Uterus (tissue), 4 donors: ENCODE measurements around the gene TRMU. TPM values are rescaled to one million over a fixed set of nuclear protein-coding genes. Genes with fewer than 3 reads are reported as not detected.

Experiments used
- DNase-seq, 2 donors: peaks; one replicate each; pipeline ENCODE4 v3.0.0-alpha.2; 2019 to 2020
- H3K27ac ChIP-seq, 2 donors: fragments of 200-600 bp; sonication (generic); 1 replicate in 1 of 2; 2 replicates in 1 of 2; pipeline ENCODE4 v1.5.1; 2016 to 2018
- H3K27me3 ChIP-seq, 2 donors: fragments of 200-600 bp; sonication (generic); one replicate each; pipeline ENCODE4 v1.5.1; 2018 to 2019; ENCODE audit warnings: control low read depth in 1 of 2
- H3K36me3 ChIP-seq, 2 donors: fragments of 200-600 bp; sonication (generic); one replicate each; pipeline ENCODE4 v1.5.1; 2019; ENCODE audit warnings: control low read depth in 1 of 2
- H3K4me1 ChIP-seq, 2 donors: fragments of 200-600 bp; sonication (generic); one replicate each; pipeline ENCODE4 v1.5.1; 2018 to 2019; ENCODE audit warnings: control low read depth in 1 of 2
- H3K4me3 ChIP-seq, 2 donors: fragments of 200-600 bp; sonication (generic); 1 replicate in 1 of 2; 2 replicates in 1 of 2; pipeline ENCODE4 v1.5.1; 2018 to 2019; ENCODE audit warnings: mild to moderate bottlenecking in 1 of 2
- H3K9me3 ChIP-seq, 2 donors: fragments of 200-600 bp; sonication (generic); one replicate each; pipeline ENCODE4 v1.5.1; 2019; ENCODE audit warnings: control low read depth in 1 of 2
- POLR2A ChIP-seq, 2 donors: fragments of 450-650 bp; IDR thresholded peaks; one replicate each; pipeline ENCODE4 v1.6.1; 2016; ENCODE audit warnings: antibody characterized with exemption in 2 of 2, mild to moderate bottlenecking in 1 of 2, moderate library complexity in 1 of 2
- intact Hi-C: fragments of 100-400 bp; cut with DNase I; formaldehyde crosslinking; loops from one replicate; pipeline ENCODE4 v1.15.1; 2023; ENCODE audit warnings: low total_unique reads
- total RNA-seq, 4 donors: library from RNA; depleted of rRNA in 3 of 4; stranded (reverse); fragments of >200 nt in 3 of 4; gene quantifications; one replicate each; pipeline versions ENCODE4 v1.1.0 to v1.2.4, GENCODE V29; 2014 to 2023
- TF ChIP-seq, protein P1 (sequence below), 4 experiments: fragments of 200-600 bp in 2 of 4; fragments of 450-650 bp in 2 of 4; sonication (generic) in 2 of 4; IDR thresholded peaks; one replicate each; pipeline ENCODE4 v1.5.1; 2016 to 2019; ENCODE audit warnings: antibody characterized with exemption in 4 of 4, mild to moderate bottlenecking in 2 of 4, moderate library complexity in 1 of 4
- donor health status: DM: yes; HTN: yes; CAD: no.

Gene TRMU
- total RNA-seq, 4 donors from 2014 or later = 14.1 to 52.5 (median 31.2) TPM

DNA sequence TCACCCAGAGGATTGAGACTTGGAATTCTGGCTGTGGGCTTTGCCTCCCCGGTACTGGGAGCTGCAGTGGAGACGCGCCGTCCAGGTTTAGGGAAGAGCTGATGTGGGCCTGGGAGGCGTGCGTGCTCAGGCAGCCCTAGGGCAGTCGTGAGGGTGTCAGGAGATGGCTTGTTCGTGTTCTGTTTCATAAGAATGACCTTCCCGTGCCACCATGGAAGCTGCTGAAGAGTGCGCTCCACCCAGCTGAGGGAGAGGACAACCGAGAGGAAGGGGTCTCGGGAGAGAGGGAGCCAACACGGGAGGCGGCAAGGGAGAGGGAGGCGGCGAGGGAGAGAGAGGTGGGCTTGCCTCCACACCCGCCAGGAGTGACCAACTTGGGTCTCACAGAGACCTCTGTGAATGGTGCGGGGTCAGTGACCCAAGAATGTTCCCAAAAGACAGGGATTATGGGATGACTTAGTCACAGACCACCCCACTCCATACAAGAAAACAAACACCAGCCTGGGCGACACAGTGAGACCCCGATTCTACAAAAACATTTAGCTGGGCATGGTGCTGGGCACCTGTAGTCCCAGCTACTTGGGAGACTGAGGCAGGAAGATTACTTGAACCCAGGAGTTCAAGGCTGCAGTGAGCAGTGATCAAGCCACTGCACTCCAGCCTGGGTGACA lies 14.7 kb upstream of the TRMU start:
- no peaks in the 10 kb centered on the region for H3K36me3 ChIP-seq
- TF ChIP-seq POLR2A (IDR thresholded peaks at IDR 0.05) = no peak
- H3K27ac ChIP-seq = no peak overlapping the region
- intact Hi-C loops = loop anchor here (10.0 kb wide), 1 partner anchor 326 kb away; no protein-coding TSS in a partner anchor
- H3K4me1 ChIP-seq = no peaks in the 10 kb centered on the region
- no peak for DNase-seq
- no peaks in the 10 kb centered on the region for H3K27me3 ChIP-seq
- H3K9me3 ChIP-seq = no peaks in the 10 kb centered on the region
- H3K4me3 ChIP-seq = no peak overlapping the region

- Histone ChIP-seq H3K36me3 (no peaks in the 10 kb centered on the region), H3K4me1 (no peaks in the 10 kb centered on the region), H3K27ac (no peak overlapping the region), H3K4me3 (no peak overlapping the region), H3K9me3 (no peaks in the 10 kb centered on the region), H3K27me3 (no peaks in the 10 kb centered on the region)
- no peak for DNase-seq
- TF ChIP-seq, protein P1, sequence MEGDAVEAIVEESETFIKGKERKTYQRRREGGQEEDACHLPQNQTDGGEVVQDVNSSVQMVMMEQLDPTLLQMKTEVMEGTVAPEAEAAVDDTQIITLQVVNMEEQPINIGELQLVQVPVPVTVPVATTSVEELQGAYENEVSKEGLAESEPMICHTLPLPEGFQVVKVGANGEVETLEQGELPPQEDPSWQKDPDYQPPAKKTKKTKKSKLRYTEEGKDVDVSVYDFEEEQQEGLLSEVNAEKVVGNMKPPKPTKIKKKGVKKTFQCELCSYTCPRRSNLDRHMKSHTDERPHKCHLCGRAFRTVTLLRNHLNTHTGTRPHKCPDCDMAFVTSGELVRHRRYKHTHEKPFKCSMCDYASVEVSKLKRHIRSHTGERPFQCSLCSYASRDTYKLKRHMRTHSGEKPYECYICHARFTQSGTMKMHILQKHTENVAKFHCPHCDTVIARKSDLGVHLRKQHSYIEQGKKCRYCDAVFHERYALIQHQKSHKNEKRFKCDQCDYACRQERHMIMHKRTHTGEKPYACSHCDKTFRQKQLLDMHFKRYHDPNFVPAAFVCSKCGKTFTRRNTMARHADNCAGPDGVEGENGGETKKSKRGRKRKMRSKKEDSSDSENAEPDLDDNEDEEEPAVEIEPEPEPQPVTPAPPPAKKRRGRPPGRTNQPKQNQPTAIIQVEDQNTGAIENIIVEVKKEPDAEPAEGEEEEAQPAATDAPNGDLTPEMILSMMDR (IDR thresholded peaks at IDR 0.05) = no peak
- no peak for TF ChIP-seq POLR2A (IDR thresholded peaks at IDR 0.05)
- intact Hi-C loops = loop anchor here (10.0 kb wide), 1 partner anchor 328 kb away; no protein-coding TSS in a partner anchor
Measured at GRCh38 chr22:46322711-46323110, 12.8 kb upstream of the TRMU start.

DNA sequence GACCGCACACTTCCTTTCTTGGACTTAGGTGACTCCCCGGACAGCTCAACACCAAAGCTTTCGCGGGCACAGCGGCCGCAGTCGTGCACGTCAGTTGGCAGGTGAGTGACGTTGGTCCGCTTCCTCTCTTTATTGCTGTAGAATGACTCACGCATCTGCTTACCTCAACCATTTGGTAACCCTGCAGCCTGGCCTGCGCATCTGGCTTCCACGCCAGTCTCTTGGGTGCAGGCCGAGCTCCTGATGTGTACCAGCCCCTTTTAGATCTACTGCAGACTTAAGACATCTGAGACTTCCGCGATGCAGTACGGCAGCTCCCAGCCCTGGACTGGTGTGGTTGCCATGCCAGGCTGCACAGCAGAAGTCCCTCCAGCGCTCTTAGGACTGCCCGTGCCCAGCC lies 12.4 kb upstream of the TRMU start:
- Histone ChIP-seq H3K36me3 (no peaks in the 10 kb centered on the region), H3K9me3 (no peaks in the 10 kb centered on the region), H3K4me1 (no peaks in the 10 kb centered on the region), H3K27ac (no peak overlapping the region), H3K27me3 (no peaks in the 10 kb centered on the region), H3K4me3 (no peak overlapping the region)
- intact Hi-C loops = loop anchor here (10.0 kb wide), 1 partner anchor 328 kb away; no protein-coding TSS in a partner anchor
- TF ChIP-seq POLR2A (IDR thresholded peaks at IDR 0.05) = no peak
- TF ChIP-seq, protein P1 (IDR thresholded peaks at IDR 0.05) = no peak
- no peak for DNase-seq

DNA sequence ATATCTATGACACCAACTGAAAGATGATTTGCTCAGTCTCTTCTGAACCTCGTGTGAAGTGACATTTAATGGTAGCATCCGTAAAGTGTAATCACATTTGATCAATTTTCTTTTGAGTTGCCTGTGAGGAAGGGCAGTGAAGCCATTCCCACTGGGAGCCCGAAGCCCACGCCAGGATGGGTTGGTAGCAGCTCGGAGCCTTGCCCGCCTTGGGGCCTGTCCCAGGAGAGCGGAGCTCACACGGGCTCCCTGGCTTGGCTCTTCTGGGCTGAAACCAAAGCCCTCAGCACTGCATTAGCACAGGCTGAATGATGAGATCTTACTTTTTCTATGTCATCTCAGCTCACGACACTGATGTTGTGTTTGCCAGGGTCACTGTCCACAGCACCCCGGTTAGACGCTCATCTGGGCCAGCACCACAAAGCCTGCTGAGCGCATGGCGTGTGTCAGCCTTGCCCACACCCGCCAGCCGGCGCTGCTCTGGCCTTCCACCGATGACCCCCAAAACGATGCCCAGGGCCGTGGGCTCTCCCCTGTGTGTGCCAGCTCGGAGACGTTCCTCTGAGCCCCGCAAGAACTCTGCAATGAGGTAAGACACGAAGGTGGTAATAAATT lies 9.3 kb upstream of the TRMU start:
- no peak overlapping the region for H3K27ac ChIP-seq
- H3K36me3 ChIP-seq = no peaks in the 10 kb centered on the region
- intact Hi-C loops = loop anchor here (10.0 kb wide), 1 partner anchor 331 kb away; no protein-coding TSS in a partner anchor
- H3K4me1 ChIP-seq = no peaks in the 10 kb centered on the region
- no peaks in the 10 kb centered on the region for H3K27me3 ChIP-seq
- no peak overlapping the region for H3K4me3 ChIP-seq
- no peaks in the 10 kb centered on the region for H3K9me3 ChIP-seq
- no peak for DNase-seq
- TF ChIP-seq, protein P1 (IDR thresholded peaks at IDR 0.05) = no peak
- TF ChIP-seq POLR2A (IDR thresholded peaks at IDR 0.05) = no peak

- no peaks in the 10 kb centered on the region for H3K9me3 ChIP-seq
- no peaks in the 10 kb centered on the region for H3K36me3 ChIP-seq
- no peaks in the 10 kb centered on the region for H3K27me3 ChIP-seq
- no peaks in the 10 kb centered on the region for H3K4me1 ChIP-seq
- DNase-seq = no peak
- intact Hi-C loops = loop anchor here (10.0 kb wide), 1 partner anchor 333 kb away; no protein-coding TSS in a partner anchor
- H3K4me3 ChIP-seq = no peak overlapping the region
- no peak for TF ChIP-seq POLR2A (IDR thresholded peaks at IDR 0.05)
- TF ChIP-seq, protein P1 (IDR thresholded peaks at IDR 0.05) = no peak
- no peak overlapping the region for H3K27ac ChIP-seq
Measured at GRCh38 chr22:46327691-46328465, 7.6 kb upstream of the TRMU start.
